IMR-90 (cell line): ENCODE data around the gene DZANK1. TPM values are rescaled to one million over a fixed set of nuclear protein-coding genes. Genes with fewer than 3 reads are reported as not detected.

ENCODE experiments used
- ATAC-seq: fragments of 200-7000 bp; cut with Tn5 transposase; 2 replicates; pipeline ENCODE4 v1.9.1; 2020; ENCODE audit warnings: low read depth, mild to moderate bottlenecking, moderate library complexity
- BruUV-seq: library from RNA; stranded (reverse); fragments of 400-500 nt; replicated peaks from 2 replicates; lab custom pipeline; 2021; lab: Mats Ljungman, UMichigan
- CTCF ChIA-PET: fragments of 300-600 bp; formaldehyde crosslinking; extraction: SDS; loops from one replicate; lab custom pipeline; 2021; ENCODE audit warnings: antibody characterized with exemption; lab: Yijun Ruan, JAX
- POLR2A ChIA-PET: fragments of 300-600 bp; sonication (Branson Sonifier 250); formaldehyde crosslinking; loops from one replicate; lab custom pipeline; 2022; ENCODE audit warnings: antibody characterized with exemption; ENCODE audit not compliant: unreplicated experiment; lab: Charles Lee
- DNase-seq: peaks from one replicate; pipeline ENCODE4 v3.0.0; 2013
- H2AFZ ChIP-seq: replicated peaks from 2 replicates; pipeline ENCODE3; 2013; ENCODE audit warnings: low read length, mild to moderate bottlenecking; ENCODE audit not compliant: poor library complexity
- H2AK5ac ChIP-seq: 2 replicates; pipeline ENCODE4 v1.6.1; 2013; ENCODE audit warnings: low read depth, low read length, inconsistent platforms
- H2AK9ac ChIP-seq: replicated peaks from 2 replicates; pipeline ENCODE3; 2013; ENCODE audit warnings: mild to moderate bottlenecking, low read depth, low read length, moderate library complexity; ENCODE audit not compliant: poor library complexity
- H2BK120ac ChIP-seq: 2 replicates; pipeline ENCODE4 v1.6.1; 2013; ENCODE audit warnings: low read depth, low read length, inconsistent platforms
- H2BK15ac ChIP-seq: 3 replicates; pipeline ENCODE4 v1.6.1; 2013; ENCODE audit warnings: low read depth, low read length, inconsistent platforms
- H2BK20ac ChIP-seq: 2 replicates; pipeline ENCODE4 v1.6.1; 2013; ENCODE audit warnings: low read depth, mild to moderate bottlenecking, inconsistent platforms, low read length, moderate library complexity
- H2BK5ac ChIP-seq: 2 replicates; pipeline ENCODE4 v1.6.1; 2013; ENCODE audit warnings: mild to moderate bottlenecking, low read depth, low read length, inconsistent platforms; ENCODE audit not compliant: poor library complexity, severe bottlenecking
- H3K14ac ChIP-seq: replicated peaks from 2 replicates; pipeline ENCODE4 v1.6.1; 2013; ENCODE audit warnings: low read depth, low read length, inconsistent platforms
- H3K18ac ChIP-seq: 2 replicates; pipeline ENCODE4 v1.6.1; 2013; ENCODE audit warnings: low read depth, low read length, control low read depth
- H3K23ac ChIP-seq: 2 replicates; pipeline ENCODE4 v1.6.1; 2013; ENCODE audit warnings: low read depth, low read length, inconsistent platforms
- H3K27ac ChIP-seq: 2 replicates; pipeline ENCODE4 v1.5.1; 2013; ENCODE audit warnings: mild to moderate bottlenecking, control low read depth, low read length; ENCODE audit not compliant: insufficient read depth
- H3K27me3 ChIP-seq: 2 replicates; pipeline ENCODE4 v1.6.1; 2013; ENCODE audit warnings: low read length; ENCODE audit not compliant: control insufficient read depth, insufficient read depth
- H3K36me3 ChIP-seq: 2 replicates; pipeline ENCODE4 v1.6.1; 2013; ENCODE audit warnings: low read length, mixed read lengths; ENCODE audit not compliant: control insufficient read depth, insufficient read depth
- H3K4ac ChIP-seq: 2 replicates; pipeline ENCODE4 v1.6.1; 2013; ENCODE audit warnings: low read depth, low read length, inconsistent platforms
- H3K4me1 ChIP-seq: 2 replicates; pipeline ENCODE4 v1.6.1; 2013; ENCODE audit warnings: low read length, mixed read lengths; ENCODE audit not compliant: control insufficient read depth, insufficient read depth
- H3K4me2 ChIP-seq: 2 replicates; pipeline ENCODE4 v1.6.1; 2013; ENCODE audit warnings: low read depth, mild to moderate bottlenecking, control low read depth, low read length, moderate library complexity
- H3K4me3 ChIP-seq: 2 replicates; pipeline ENCODE4 v1.5.1; 2013; ENCODE audit warnings: low read depth, mild to moderate bottlenecking, control low read depth, low read length, moderate library complexity; ENCODE audit not compliant: insufficient read depth
- H3K56ac ChIP-seq: 2 replicates; pipeline ENCODE4 v1.6.1; 2013; ENCODE audit warnings: low read length, inconsistent platforms; ENCODE audit not compliant: insufficient read depth; ENCODE audit errors: extremely low read depth
- H3K79me1 ChIP-seq, 2 experiments: 2 replicates each; pipeline ENCODE4 v1.6.1; 2013; ENCODE audit warnings: low read length in 2 of 2, inconsistent platforms in 1 of 2, low read depth in 1 of 2
- H3K9ac ChIP-seq: 2 replicates; pipeline ENCODE4 v1.6.1; 2013; ENCODE audit warnings: low read depth, low read length, control low read depth
- H3K9me1 ChIP-seq: 2 replicates; pipeline ENCODE4 v1.6.1; 2013; ENCODE audit warnings: low read length, inconsistent platforms; ENCODE audit not compliant: insufficient read depth
- H3K9me3 ChIP-seq: 2 replicates; pipeline ENCODE4 v1.6.1; 2013; ENCODE audit warnings: low read length; ENCODE audit not compliant: control insufficient read depth, insufficient read depth
- H4K20me1 ChIP-seq: 2 replicates; pipeline ENCODE4 v1.6.1; 2013; ENCODE audit warnings: low read length, inconsistent platforms; ENCODE audit not compliant: insufficient read depth
- H4K5ac ChIP-seq: 2 replicates; pipeline ENCODE4 v1.6.1; 2013; ENCODE audit warnings: mild to moderate bottlenecking, low read depth, low read length, control low read depth
- H4K8ac ChIP-seq, 2 experiments: 2 replicates each; pipeline ENCODE4 v1.6.1; 2013; ENCODE audit warnings: low read depth in 2 of 2, low read length in 2 of 2, control low read depth in 1 of 2, inconsistent platforms in 1 of 2
- H4K91ac ChIP-seq: 2 replicates; pipeline ENCODE4 v1.6.1; 2013; ENCODE audit warnings: low read depth, low read length, inconsistent platforms; ENCODE audit not compliant: insufficient read depth
- BHLHE40 ChIP-seq: fragments of 150-350 bp; IDR thresholded peaks from 2 replicates; pipeline ENCODE4 v1.6.1; 2016; ENCODE audit warnings: mild to moderate bottlenecking, low read depth, low read length
- WGBS, 2 experiments: methylation state at CpG; one replicate each; pipeline versions ENCODE4 v1.1.5 to v1.1.7; 2013; ENCODE audit warnings: missing lambda C conversion rate in 2 of 2; ENCODE audit not compliant: insufficient read length in 1 of 2; ENCODE audit errors: extremely low coverage in 2 of 2; 5-methylcytosine and 5-hydroxymethylcytosine counted together
- dilution Hi-C: fragments of 300-500 bp; cut with HindIII; formaldehyde crosslinking; loops from one replicate; pipeline ENCODE4 v1.14.3; 2018; ENCODE audit warnings: low sequenced_read_pairs; ENCODE audit not compliant: unreplicated experiment
- in situ Hi-C: fragments of 300-500 bp; cut with MboI; formaldehyde crosslinking; loops from 3 replicates; pipeline ENCODE4 v1.14.3; 2019; ENCODE audit warnings: low sequenced_read_pairs, inconsistent platforms, mixed read lengths
- intact Hi-C: fragments of 100-400 bp; cut with micrococcal nuclease; formaldehyde crosslinking; loops from 2 replicates; pipeline ENCODE4 v1.10.0; 2022
- polyA plus RNA-seq, 3 experiments: library from polyadenylated mRNA; depleted of rRNA; stranded (reverse); fragments of >200 nt; gene quantifications; 2 replicates each; pipeline ENCODE4 v1.2.3, GENCODE V29; 2012; ENCODE audit warnings: low replicate concordance in 1 of 3
- total RNA-seq: library from RNA; depleted of rRNA; stranded (reverse); fragments of >200 nt; gene quantifications from 2 replicates; pipeline ENCODE4 v1.2.3, GENCODE V29; 2012
- TF ChIP-seq, protein P1 (sequence below): fragments of 150-350 bp; IDR thresholded peaks from 2 replicates; pipeline ENCODE4 v1.6.1; 2016; ENCODE audit warnings: low read depth, mild to moderate bottlenecking, low read length, moderate library complexity, borderline replicate concordance

Gene DZANK1
- total and polyA plus RNA-seq, 2 of the 4 experiments (the other 2 are of a cell fraction), result 0.54 to 1.1 TPM

DNA sequence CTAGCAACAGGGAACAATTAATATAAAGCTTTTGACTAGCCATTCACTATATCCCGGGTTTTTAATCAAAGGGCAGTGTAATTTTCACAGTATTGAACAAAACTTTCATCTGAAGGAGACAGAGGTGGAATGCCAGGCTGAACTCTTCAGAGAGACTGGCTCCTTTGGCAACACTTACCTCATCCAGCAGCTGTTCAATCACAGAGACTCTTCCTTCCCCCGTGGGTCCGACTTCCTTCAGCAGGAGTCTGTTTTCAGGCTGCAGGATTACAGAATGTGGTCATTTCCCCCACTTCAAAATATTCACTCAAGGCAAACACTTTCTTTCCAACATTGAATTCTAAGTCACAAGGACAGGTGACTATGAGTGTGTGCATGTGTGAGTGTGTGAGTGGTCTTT, 76.6 kb downstream of the DZANK1 start:
- Histone ChIP-seq H2AK5ac (no peak overlapping the region), H4K91ac (no peak overlapping the region), H4K8ac (no peak overlapping the region), H3K9me3 (no peaks in the 10 kb centered on the region), H3K36me3 (no peaks in the 10 kb centered on the region), H3K4me3 (no peak overlapping the region), H2BK20ac (no peak overlapping the region), H3K18ac (no peak overlapping the region), H3K27me3 (no peaks in the 10 kb centered on the region), H3K9ac (no peak overlapping the region), H3K23ac (no peak overlapping the region), H3K4me2 (no peak overlapping the region), H3K4me1 (peaks cover 2% of the 10 kb centered on the region; the same call in 1 of the 2 replicates), H3K14ac (no peak overlapping the region), H3K27ac (no peak overlapping the region), H2BK15ac (no peak overlapping the region), H2BK5ac (no peak overlapping the region), H3K56ac (no peak overlapping the region), H2AFZ (no peak overlapping the region), H3K4ac (no peak overlapping the region), H2BK120ac (no peak overlapping the region), H2AK9ac (no peak overlapping the region), H3K79me1 (no peaks in the 10 kb centered on the region), H4K5ac (no peak overlapping the region), H3K9me1 (peaks cover 9% of the 10 kb centered on the region; the same call in 1 of the 2 replicates), H4K20me1 (no peaks in the 10 kb centered on the region)
- ChIA-PET CTCF (no interaction called here), POLR2A (interaction anchor here (0.6 kb wide), 1 partner anchor 14 kb away, joined by 3 read pairs; no protein-coding TSS in a partner anchor)
- 10% methylated on average over 2 of the region's 3 CpGs; no CpG with 5 or more reads in 1 of the 2 experiments for WGBS, 2 experiments
- no TSS peak for BruUV-seq
- DNase-seq (no peak), ATAC-seq (no peak)
- in situ Hi-C loops (no loop called here), intact Hi-C loops (no loop called here), dilution Hi-C loops (no loop called here)
- TF ChIP-seq BHLHE40, result no peak
- TF ChIP-seq, protein P1, sequence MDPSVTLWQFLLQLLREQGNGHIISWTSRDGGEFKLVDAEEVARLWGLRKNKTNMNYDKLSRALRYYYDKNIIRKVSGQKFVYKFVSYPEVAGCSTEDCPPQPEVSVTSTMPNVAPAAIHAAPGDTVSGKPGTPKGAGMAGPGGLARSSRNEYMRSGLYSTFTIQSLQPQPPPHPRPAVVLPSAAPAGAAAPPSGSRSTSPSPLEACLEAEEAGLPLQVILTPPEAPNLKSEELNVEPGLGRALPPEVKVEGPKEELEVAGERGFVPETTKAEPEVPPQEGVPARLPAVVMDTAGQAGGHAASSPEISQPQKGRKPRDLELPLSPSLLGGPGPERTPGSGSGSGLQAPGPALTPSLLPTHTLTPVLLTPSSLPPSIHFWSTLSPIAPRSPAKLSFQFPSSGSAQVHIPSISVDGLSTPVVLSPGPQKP, result no peak
